A549 (cell line): ENCODE data around the gene LARGE1. TPM values are rescaled to one million over a fixed set of nuclear protein-coding genes. Genes with fewer than 3 reads are reported as not detected.

Experiments used
- ATAC-seq, 2 experiments: fragments of 200-7000 bp in 1 of 2; fragments of >200 bp in 1 of 2; cut with Nextera tagmentation in 1 of 2; cut with Tn5 transposase in 1 of 2; 3 replicates each; pipeline versions ENCODE4 v1.8.0 to v1.9.1; 2018 to 2020; ENCODE audit warnings: mild to moderate bottlenecking in 1 of 2, moderate library complexity in 1 of 2
- CTCF ChIA-PET: fragments of 300-600 bp; sonication (Branson Sonifier 250); formaldehyde crosslinking; extraction: SDS; loops from one replicate; lab custom pipeline; 2021; ENCODE audit warnings: antibody characterized with exemption, inconsistent platforms; lab: Yijun Ruan, JAX
- POLR2A ChIA-PET: fragments of 350-600 bp; formaldehyde crosslinking; extraction: SDS; loops from one replicate; lab custom pipeline; 2021; ENCODE audit warnings: antibody characterized with exemption, inconsistent platforms; lab: Yijun Ruan, JAX
- DNase-seq, 2 experiments: peaks; one replicate each; pipeline versions ENCODE4 v3.0.0 to v3.0.0-alpha.2; 2011 to 2016; ENCODE audit warnings: low read depth in 1 of 2, low spot score in 1 of 2
- FAIRE-seq: peaks from 2 replicates; lab custom pipeline; 2011; peaks lifted over from hg19 to GRCh38; lab: Jason Lieb, UNC
- H3K27ac ChIP-seq, 2 experiments: fragments of >200 bp; sonication (Bioruptor Twin); formaldehyde crosslinking; 3 replicates each; pipeline ENCODE4 v1.5.1; 2016 to 2017
- H3K4me1 ChIP-seq: fragments of >200 bp; sonication (Bioruptor Twin); formaldehyde crosslinking; 3 replicates; pipeline ENCODE4 v1.6.1; 2016
- H3K4me2 ChIP-seq: fragments of >200 bp; sonication (Bioruptor Twin); formaldehyde crosslinking; 3 replicates; pipeline ENCODE4 v1.6.1; 2016
- H3K4me3 ChIP-seq: fragments of >200 bp; sonication (Bioruptor Twin); formaldehyde crosslinking; 3 replicates; pipeline ENCODE4 v1.5.1; 2016
- H3K9me3 ChIP-seq: fragments of >200 bp; sonication (Bioruptor Twin); formaldehyde crosslinking; 3 replicates; pipeline ENCODE4 v1.6.1; 2016
- CBX2 ChIP-seq: fragments of 200-600 bp; sonication (generic); IDR thresholded peaks from 2 replicates; pipeline ENCODE4 v1.6.1; 2016; ENCODE audit warnings: low read depth, mild to moderate bottlenecking, borderline replicate concordance
- CEBPB ChIP-seq, 2 experiments: fragments of >200 bp in 1 of 2; sonication (Bioruptor Twin) in 1 of 2; formaldehyde crosslinking in 1 of 2; IDR thresholded peaks; 2 replicates each; pipeline ENCODE4 v1.6.1; 2012 to 2016
- EHF ChIP-seq: fragments of 250-450 bp; sonication (Bioruptor Pico); IDR thresholded peaks from 2 replicates; pipeline ENCODE4 v1.5.0; 2020; ENCODE audit warnings: mild to moderate bottlenecking
- EHMT2 ChIP-seq: fragments of 200-600 bp; sonication (generic); IDR thresholded peaks from 2 replicates; pipeline ENCODE4 v1.6.1; 2016; ENCODE audit warnings: antibody characterized with exemption, low read depth, mild to moderate bottlenecking, moderate library complexity
- FOSL2 ChIP-seq, 2 experiments: fragments of 450-650 bp in 1 of 2; fragments of >200 bp in 1 of 2; sonication (Bioruptor Twin) in 1 of 2; formaldehyde crosslinking; IDR thresholded peaks; 2 replicates each; pipeline versions ENCODE4 v1.5.0 to v1.6.1; 2016 to 2020; ENCODE audit warnings: mild to moderate bottlenecking in 1 of 2, moderate library complexity in 1 of 2
- FOXS1 ChIP-seq: fragments of 250-450 bp; sonication (Bioruptor Pico); IDR thresholded peaks from 2 replicates; pipeline ENCODE4 v1.5.0; 2020; ENCODE audit warnings: mild to moderate bottlenecking, moderate library complexity
- GATA3 ChIP-seq: IDR thresholded peaks from 2 replicates; pipeline ENCODE4 v1.6.1; 2012; ENCODE audit warnings: borderline replicate concordance
- HDAC2 ChIP-seq: fragments of 200-600 bp; sonication (generic); IDR thresholded peaks from 2 replicates; pipeline ENCODE4 v1.6.1; 2016
- HEYL ChIP-seq: fragments of 250-450 bp; sonication (Bioruptor Pico); IDR thresholded peaks from 2 replicates; pipeline ENCODE4 v1.8.0; 2021; ENCODE audit warnings: mild to moderate bottlenecking, moderate library complexity
- HOXB13 ChIP-seq: fragments of 250-450 bp; sonication (Bioruptor Pico); IDR thresholded peaks from 2 replicates; pipeline ENCODE4 v1.5.0; 2020; ENCODE audit warnings: low read depth, mild to moderate bottlenecking, moderate library complexity
- JUN ChIP-seq, 2 experiments: fragments of >200 bp; sonication (Bioruptor Twin); formaldehyde crosslinking; IDR thresholded peaks; 2 replicates in 1 of 2; 3 replicates in 1 of 2; pipeline ENCODE4 v1.6.1; 2016 to 2017
- JUNB ChIP-seq: fragments of >200 bp; sonication (Bioruptor Twin); formaldehyde crosslinking; IDR thresholded peaks from 2 replicates; pipeline ENCODE4 v1.6.1; 2016
- MAFK ChIP-seq: fragments of 450-650 bp; IDR thresholded peaks from 2 replicates; pipeline ENCODE4 v1.6.1; 2014; ENCODE audit not compliant: partially characterized antibody
- MAX ChIP-seq: IDR thresholded peaks from 2 replicates; pipeline ENCODE4 v1.6.1; 2012
- NFE2L2 ChIP-seq: fragments of 150-350 bp; conservative IDR thresholded peaks from 2 replicates; pipeline ENCODE4 v1.6.1; 2014; ENCODE audit warnings: low read length
- NPAS2 ChIP-seq: fragments of 250-450 bp; sonication (Bioruptor Pico); IDR thresholded peaks from 2 replicates; pipeline ENCODE4 v1.8.0; 2022; ENCODE audit warnings: mild to moderate bottlenecking, moderate library complexity, borderline replicate concordance
- PHF8 ChIP-seq: fragments of 200-600 bp; sonication (generic); IDR thresholded peaks from 2 replicates; pipeline ENCODE4 v1.6.1; 2016; ENCODE audit warnings: low read depth, mild to moderate bottlenecking, antibody characterized with exemption, moderate library complexity, borderline replicate concordance
- RAD21 ChIP-seq, 2 experiments: fragments of >200 bp in 1 of 2; sonication (Bioruptor Twin) in 1 of 2; formaldehyde crosslinking in 1 of 2; IDR thresholded peaks in 1 of 2; conservative IDR thresholded peaks in 1 of 2; 2 replicates in 1 of 2; 3 replicates in 1 of 2; pipeline ENCODE4 v1.6.1; 2012 to 2018; ENCODE audit warnings: inconsistent platforms in 1 of 2
- RARB ChIP-seq: fragments of 250-450 bp; sonication (Bioruptor Pico); IDR thresholded peaks from 2 replicates; pipeline ENCODE4 v1.8.0; 2021; ENCODE audit warnings: mild to moderate bottlenecking, moderate library complexity
- RCOR1 ChIP-seq: fragments of 150-350 bp; IDR thresholded peaks from 2 replicates; pipeline ENCODE4 v1.6.1; 2014; ENCODE audit warnings: antibody characterized with exemption, low read length, low read depth
- RFX5 ChIP-seq: fragments of 450-650 bp; IDR thresholded peaks from 2 replicates; pipeline ENCODE4 v1.7.1; 2014; ENCODE audit warnings: antibody characterized with exemption, mild to moderate bottlenecking, moderate library complexity
- RNF2 ChIP-seq: fragments of 200-600 bp; sonication (generic); IDR thresholded peaks from 2 replicates; pipeline ENCODE4 v1.6.1; 2016; ENCODE audit warnings: low read depth, mild to moderate bottlenecking, antibody characterized with exemption, moderate library complexity, borderline replicate concordance
- SMC3 ChIP-seq: fragments of >200 bp; sonication (Bioruptor Twin); formaldehyde crosslinking; IDR thresholded peaks from 3 replicates; pipeline ENCODE4 v1.6.1; 2018; ENCODE audit warnings: inconsistent platforms
- ZFP36 ChIP-seq: fragments of 450-650 bp; IDR thresholded peaks from 2 replicates; pipeline ENCODE4 v1.6.1; 2014; ENCODE audit warnings: borderline replicate concordance; ENCODE audit not compliant: partially characterized antibody
- ZNF302 ChIP-seq: fragments of 250-450 bp; sonication (Bioruptor Pico); IDR thresholded peaks from 2 replicates; pipeline ENCODE4 v1.9.0; 2021; ENCODE audit warnings: inconsistent platforms, mild to moderate bottlenecking, moderate library complexity
- ZSCAN20 ChIP-seq: fragments of 250-450 bp; sonication (Bioruptor Pico); IDR thresholded peaks from 2 replicates; pipeline ENCODE4 v1.8.0; 2022; ENCODE audit warnings: mild to moderate bottlenecking, moderate library complexity
- WGBS: methylation state at CpG from one replicate; pipeline ENCODE4 v1.1.6; 2017; ENCODE audit errors: missing lambda C conversion rate; 5-methylcytosine and 5-hydroxymethylcytosine counted together
- polyA plus RNA-seq, 4 experiments: library from polyadenylated mRNA; depleted of rRNA in 3 of 4; stranded (reverse); fragments of >200 nt; fragmentation: RNase III in 1 of 4; extraction: RNeasy Plus Mini Kit Qiagen cat#74134 plus additional on column Dnase treatment in 1 of 4; gene quantifications; 2 replicates in 3 of 4; 3 replicates in 1 of 4; pipeline ENCODE4 v1.2.3, GENCODE V29; 2011 to 2017
- TF ChIP-seq, protein P1 (sequence below): fragments of >200 bp; sonication (Bioruptor Twin); formaldehyde crosslinking; IDR thresholded peaks from 3 replicates; pipeline ENCODE4 v1.6.1; 2016
- TF ChIP-seq, protein P2 (sequence below): fragments of >200 bp; sonication (Bioruptor Twin); formaldehyde crosslinking; IDR thresholded peaks from 3 replicates; pipeline ENCODE4 v1.5.1; 2016
- TF ChIP-seq, protein P3 (sequence below): fragments of 150-350 bp; IDR thresholded peaks from 2 replicates; pipeline ENCODE4 v1.6.1; 2014; ENCODE audit warnings: low read depth, mild to moderate bottlenecking, low read length

LARGE1 gene
- polyA plus RNA-seq, 2 of the 4 experiments (the other 2 are of a cell fraction), result 2.7 to 5.8 TPM

GRCh38 chr22:33680632-33681031 is 239.6 kb downstream of the LARGE1 start:
- POLR2A ChIA-PET, result no interaction called here
- no peak overlapping the region for H3K4me2 ChIP-seq
- no peak overlapping the region for H3K27ac ChIP-seq
- ATAC-seq, result no peak
- H3K9me3 ChIP-seq, result no peaks in the 10 kb centered on the region
- CTCF ChIA-PET, result no interaction called here
- no peaks in the 10 kb centered on the region for H3K4me1 ChIP-seq
- TF ChIP-seq CBX2, result no peak
- TF ChIP-seq HEYL (CRISPR knock-in tag), result no peak
- no peak for TF ChIP-seq PHF8
- TF ChIP-seq CEBPB (IDR thresholded peaks at IDR 0.05), result no peak
- TF ChIP-seq, protein P1, sequence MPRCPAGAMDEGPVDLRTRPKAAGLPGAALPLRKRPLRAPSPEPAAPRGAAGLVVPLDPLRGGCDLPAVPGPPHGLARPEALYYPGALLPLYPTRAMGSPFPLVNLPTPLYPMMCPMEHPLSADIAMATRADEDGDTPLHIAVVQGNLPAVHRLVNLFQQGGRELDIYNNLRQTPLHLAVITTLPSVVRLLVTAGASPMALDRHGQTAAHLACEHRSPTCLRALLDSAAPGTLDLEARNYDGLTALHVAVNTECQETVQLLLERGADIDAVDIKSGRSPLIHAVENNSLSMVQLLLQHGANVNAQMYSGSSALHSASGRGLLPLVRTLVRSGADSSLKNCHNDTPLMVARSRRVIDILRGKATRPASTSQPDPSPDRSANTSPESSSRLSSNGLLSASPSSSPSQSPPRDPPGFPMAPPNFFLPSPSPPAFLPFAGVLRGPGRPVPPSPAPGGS, result no peak
- no peak for TF ChIP-seq RNF2
- no peak for TF ChIP-seq EHMT2
- TF ChIP-seq RAD21 (conservative IDR thresholded peaks at IDR 0.05 in 1 of 2, IDR thresholded peaks at IDR 0.05 in 1 of 2), result no peak
- no peak for TF ChIP-seq RCOR1
- TF ChIP-seq, protein P2, sequence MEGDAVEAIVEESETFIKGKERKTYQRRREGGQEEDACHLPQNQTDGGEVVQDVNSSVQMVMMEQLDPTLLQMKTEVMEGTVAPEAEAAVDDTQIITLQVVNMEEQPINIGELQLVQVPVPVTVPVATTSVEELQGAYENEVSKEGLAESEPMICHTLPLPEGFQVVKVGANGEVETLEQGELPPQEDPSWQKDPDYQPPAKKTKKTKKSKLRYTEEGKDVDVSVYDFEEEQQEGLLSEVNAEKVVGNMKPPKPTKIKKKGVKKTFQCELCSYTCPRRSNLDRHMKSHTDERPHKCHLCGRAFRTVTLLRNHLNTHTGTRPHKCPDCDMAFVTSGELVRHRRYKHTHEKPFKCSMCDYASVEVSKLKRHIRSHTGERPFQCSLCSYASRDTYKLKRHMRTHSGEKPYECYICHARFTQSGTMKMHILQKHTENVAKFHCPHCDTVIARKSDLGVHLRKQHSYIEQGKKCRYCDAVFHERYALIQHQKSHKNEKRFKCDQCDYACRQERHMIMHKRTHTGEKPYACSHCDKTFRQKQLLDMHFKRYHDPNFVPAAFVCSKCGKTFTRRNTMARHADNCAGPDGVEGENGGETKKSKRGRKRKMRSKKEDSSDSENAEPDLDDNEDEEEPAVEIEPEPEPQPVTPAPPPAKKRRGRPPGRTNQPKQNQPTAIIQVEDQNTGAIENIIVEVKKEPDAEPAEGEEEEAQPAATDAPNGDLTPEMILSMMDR, result no peak
- no peak for TF ChIP-seq FOXS1
- no peak for TF ChIP-seq ZSCAN20 (CRISPR knock-in tag)
- no peak for TF ChIP-seq EHF (CRISPR knock-in tag)
- TF ChIP-seq RARB (CRISPR knock-in tag), result no peak
- TF ChIP-seq ZNF302 (CRISPR knock-in tag), result no peak
- TF ChIP-seq MAFK, result no peak
- TF ChIP-seq HOXB13 (CRISPR knock-in tag), result no peak
- TF ChIP-seq, all 56 proteins: peak for 0
- no peak for FAIRE-seq
- 74% methylated on average over 3 of the region's 3 CpGs for WGBS
- no peak for DNase-seq
- no peak overlapping the region for H3K4me3 ChIP-seq

GRCh38 chr22:33678523-33678922 is 241.8 kb downstream of the LARGE1 start:
- CTCF ChIA-PET, result no interaction called here
- Histone ChIP-seq H3K9me3 (no peaks in the 10 kb centered on the region), H3K4me2 (no peak overlapping the region), H3K27ac (no peak overlapping the region), H3K4me1 (no peaks in the 10 kb centered on the region)
- WGBS, result 73% methylated on average over 11 of the region's 11 CpGs
- no peak for FAIRE-seq
- ATAC-seq, result no peak
- DNase-seq, result no peak
- POLR2A ChIA-PET, result no interaction called here
- TF ChIP-seq ZFP36 (no peak), PHF8 (no peak), CBX2 (no peak), RNF2 (no peak), GATA3 (no peak), HOXB13 (CRISPR knock-in tag) (no peak), RAD21 (conservative IDR thresholded peaks at IDR 0.05 in 1 of 2, IDR thresholded peaks at IDR 0.05 in 1 of 2) (no peak), RFX5 (no peak), SMC3 (no peak), JUN (IDR thresholded peaks at IDR 0.05) (no peak), FOSL2 (IDR thresholded peaks at IDR 0.05) (no peak), FOSL2 (CRISPR knock-in tag; IDR thresholded peaks at IDR 0.05) (no peak), JUNB (no peak), MAX (no peak), CEBPB (IDR thresholded peaks at IDR 0.05) (no peak), NPAS2 (CRISPR knock-in tag) (no peak), HDAC2 (no peak), NFE2L2 (no peak)
- TF ChIP-seq, protein P3, sequence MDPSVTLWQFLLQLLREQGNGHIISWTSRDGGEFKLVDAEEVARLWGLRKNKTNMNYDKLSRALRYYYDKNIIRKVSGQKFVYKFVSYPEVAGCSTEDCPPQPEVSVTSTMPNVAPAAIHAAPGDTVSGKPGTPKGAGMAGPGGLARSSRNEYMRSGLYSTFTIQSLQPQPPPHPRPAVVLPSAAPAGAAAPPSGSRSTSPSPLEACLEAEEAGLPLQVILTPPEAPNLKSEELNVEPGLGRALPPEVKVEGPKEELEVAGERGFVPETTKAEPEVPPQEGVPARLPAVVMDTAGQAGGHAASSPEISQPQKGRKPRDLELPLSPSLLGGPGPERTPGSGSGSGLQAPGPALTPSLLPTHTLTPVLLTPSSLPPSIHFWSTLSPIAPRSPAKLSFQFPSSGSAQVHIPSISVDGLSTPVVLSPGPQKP, result no peak
- TF ChIP-seq, all 56 proteins: peak for 0
- H3K4me3 ChIP-seq, result no peak overlapping the region
